HL-60 (cell line): ENCODE measurements around the gene PGAP3.

Experiments
- DNase-seq, 2 experiments: peaks; one replicate each; pipeline ENCODE4 v3.0.0-alpha.2; 2010 to 2020; ENCODE audit warnings: low read depth in 1 of 2, low spot score in 1 of 2
- H3K27ac ChIP-seq: fragments of 250-450 bp; sonication (Bioruptor Pico); replicated peaks from 2 replicates; pipeline ENCODE4 v1.5.1; 2020; ENCODE audit warnings: mild to moderate bottlenecking, moderate library complexity
- H3K27me3 ChIP-seq: fragments of 250-450 bp; sonication (Bioruptor Pico); 2 replicates; pipeline ENCODE4 v1.5.1; 2021; ENCODE audit warnings: mild to moderate bottlenecking, moderate library complexity; ENCODE audit not compliant: insufficient read depth, poor library complexity, severe bottlenecking
- H3K4me3 ChIP-seq: replicated peaks from 2 replicates; pipeline ENCODE4 v1.5.1; 2011; ENCODE audit warnings: mild to moderate bottlenecking, control low read depth, low read length; ENCODE audit not compliant: insufficient read depth
- CTCF ChIP-seq: IDR thresholded peaks from one replicate; pipeline ENCODE4 v1.5.1; 2011; ENCODE audit warnings: low read length, control low read depth, inconsistent platforms; ENCODE audit not compliant: insufficient read depth
- GABPA ChIP-seq: IDR thresholded peaks from 2 replicates; pipeline ENCODE4 v1.6.1; 2012; ENCODE audit warnings: low read depth
- POLR2AphosphoS5 ChIP-seq: IDR thresholded peaks from 2 replicates; pipeline ENCODE4 v1.6.1; 2012; ENCODE audit warnings: low read depth
- REST ChIP-seq: IDR thresholded peaks from 2 replicates; pipeline ENCODE4 v1.6.1; 2012; ENCODE audit warnings: low read depth; ENCODE audit not compliant: insufficient replicate concordance
- SPI1 ChIP-seq: IDR thresholded peaks from 2 replicates; pipeline ENCODE4 v1.6.1; 2012; ENCODE audit warnings: low read depth, mild to moderate bottlenecking, borderline replicate concordance

PGAP3 gene

GRCh38 chr17:39722965-39723848, 35.4 kb upstream of the PGAP3 start:
- no peak for TF ChIP-seq SPI1
- no peak for TF ChIP-seq POLR2AphosphoS5
- TF ChIP-seq GABPA, result no peak
- TF ChIP-seq REST, result no peak
- TF ChIP-seq CTCF, result no peak
- H3K27ac ChIP-seq, result no peak overlapping the region
- H3K4me3 ChIP-seq, result no peak overlapping the region
- no peak for DNase-seq
- H3K27me3 ChIP-seq, result no peaks in the 10 kb centered on the region

- no peak overlapping the region for H3K27ac ChIP-seq
- H3K27me3 ChIP-seq, result no peaks in the 10 kb centered on the region
- TF ChIP-seq POLR2AphosphoS5, result no peak
- no peak for TF ChIP-seq REST
- no peak for TF ChIP-seq GABPA
- no peak for TF ChIP-seq SPI1
- TF ChIP-seq CTCF, result no peak
- no peak overlapping the region for H3K4me3 ChIP-seq
- no peak for DNase-seq
Observed at GRCh38 chr17:39722104-39722503, 34.2 kb upstream of the PGAP3 start.

GRCh38 chr17:39719563-39720355, 31.9 kb upstream of the PGAP3 start:
- no peak for DNase-seq
- Histone ChIP-seq H3K27me3 (no peaks in the 10 kb centered on the region), H3K4me3 (no peak overlapping the region), H3K27ac (no peak overlapping the region)
- no peak for TF ChIP-seq SPI1
- no peak for TF ChIP-seq POLR2AphosphoS5
- no peak for TF ChIP-seq CTCF
- no peak for TF ChIP-seq GABPA
- no peak for TF ChIP-seq REST
